ENCODE measurements around the gene NUAK1.

NUAK1 gene

GRCh38 chr12:106037524-106038298 lies 101.0 kb downstream of the NUAK1 start:
- no peak for DNase-seq (ENCODE audit: low read depth)
- Histone ChIP-seq H3K4me1 (ENCODE audit: control insufficient read depth, insufficient read depth, low read length) (no peaks in the 10 kb centered on the region), H3K4me3 (ENCODE audit: low read length) (no peak overlapping the region), H3K27me3 (replicated peaks; ENCODE audit: control insufficient read depth, insufficient read depth, low read length) (peaks cover 5% of the 10 kb centered on the region), H3K36me3 (ENCODE audit: control insufficient read depth, insufficient read depth, low read length, severe bottlenecking) (no peaks in the 10 kb centered on the region), H3K9ac (ENCODE audit: low read length) (no peak overlapping the region), H3K9me3 (ENCODE audit: control insufficient read depth, low read length) (no peaks in the 10 kb centered on the region)

GRCh38 chr12:106035421-106035820 lies 103.3 kb downstream of the NUAK1 start:
- no peaks in the 10 kb centered on the region for H3K36me3 ChIP-seq (ENCODE audit: control insufficient read depth, insufficient read depth, low read length, severe bottlenecking)
- no peak overlapping the region for H3K4me3 ChIP-seq (ENCODE audit: low read length)
- H3K9me3 ChIP-seq (ENCODE audit: control insufficient read depth, low read length) = no peaks in the 10 kb centered on the region
- no peak for DNase-seq (ENCODE audit: low read depth)
- H3K4me1 ChIP-seq (ENCODE audit: control insufficient read depth, insufficient read depth, low read length) = peaks cover 2% of the 10 kb centered on the region
- no peak overlapping the region for H3K9ac ChIP-seq (ENCODE audit: low read length)
- peaks cover 5% of the 10 kb centered on the region for H3K27me3 ChIP-seq (replicated peaks; ENCODE audit: control insufficient read depth, insufficient read depth, low read length)

DNA sequence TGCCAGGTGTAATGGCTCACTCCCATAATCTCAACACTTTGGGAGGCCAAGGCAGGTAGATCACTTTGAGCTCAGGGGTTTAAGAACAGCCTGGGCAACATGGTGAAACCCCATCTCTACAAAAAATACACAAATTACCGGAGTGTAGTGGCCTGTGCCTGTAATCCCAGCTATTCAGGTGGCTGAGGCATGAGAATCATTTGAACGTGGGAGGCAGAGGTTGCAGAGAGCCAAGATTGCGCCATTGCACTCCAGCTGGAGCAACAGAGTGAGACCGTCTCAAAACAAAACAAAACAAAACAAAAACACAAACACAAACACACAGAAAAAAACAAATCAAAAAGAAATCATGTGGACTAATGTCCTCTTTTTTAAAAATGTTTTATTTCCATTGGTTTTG lies 104.4 kb downstream of the NUAK1 start:
- H3K4me1 ChIP-seq (ENCODE audit: control insufficient read depth, insufficient read depth, low read length) = peaks cover 4% of the 10 kb centered on the region
- no peak overlapping the region for H3K9ac ChIP-seq (ENCODE audit: low read length)
- DNase-seq (ENCODE audit: low read depth) = no peak
- H3K9me3 ChIP-seq (ENCODE audit: control insufficient read depth, low read length) = no peaks in the 10 kb centered on the region
- H3K27me3 ChIP-seq (replicated peaks; ENCODE audit: control insufficient read depth, insufficient read depth, low read length) = peaks cover 3% of the 10 kb centered on the region
- no peak overlapping the region for H3K4me3 ChIP-seq (ENCODE audit: low read length)
- no peaks in the 10 kb centered on the region for H3K36me3 ChIP-seq (ENCODE audit: control insufficient read depth, insufficient read depth, low read length, severe bottlenecking)

DNA sequence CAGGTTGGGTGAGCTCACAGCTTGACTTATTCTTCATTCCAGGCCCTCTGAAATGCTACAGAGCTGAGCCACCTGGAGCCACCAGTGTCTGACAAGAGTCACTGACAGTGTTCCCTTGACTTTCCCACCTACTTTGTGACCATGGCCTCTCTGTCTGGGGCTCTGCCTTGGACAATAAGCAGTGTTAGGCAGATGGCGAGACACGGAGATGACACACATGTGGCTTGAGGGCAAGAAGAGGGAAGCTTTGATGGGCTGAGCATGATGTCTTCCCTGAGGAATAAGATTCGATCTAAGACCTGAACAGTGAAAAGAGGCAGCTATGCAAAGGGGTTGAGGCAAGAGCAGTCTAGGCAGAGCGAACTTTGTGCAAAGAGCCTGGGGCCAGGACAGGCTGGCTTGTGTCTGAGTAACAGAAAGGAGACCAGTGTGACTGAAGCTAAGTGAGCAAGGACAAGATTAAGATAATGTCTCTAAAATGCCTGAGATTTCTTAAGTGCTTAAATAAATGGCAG lies 105.5 kb downstream of the NUAK1 start:
- H3K36me3 ChIP-seq (ENCODE audit: control insufficient read depth, insufficient read depth, low read length, severe bottlenecking) = no peaks in the 10 kb centered on the region
- H3K9me3 ChIP-seq (ENCODE audit: control insufficient read depth, low read length) = no peaks in the 10 kb centered on the region
- no peak overlapping the region for H3K4me3 ChIP-seq (ENCODE audit: low read length)
- peaks cover 2% of the 10 kb centered on the region for H3K27me3 ChIP-seq (replicated peaks; ENCODE audit: control insufficient read depth, insufficient read depth, low read length)
- no peak for DNase-seq (ENCODE audit: low read depth)
- H3K4me1 ChIP-seq (ENCODE audit: control insufficient read depth, insufficient read depth, low read length) = peaks cover 4% of the 10 kb centered on the region
- no peak overlapping the region for H3K9ac ChIP-seq (ENCODE audit: low read length)

DNA sequence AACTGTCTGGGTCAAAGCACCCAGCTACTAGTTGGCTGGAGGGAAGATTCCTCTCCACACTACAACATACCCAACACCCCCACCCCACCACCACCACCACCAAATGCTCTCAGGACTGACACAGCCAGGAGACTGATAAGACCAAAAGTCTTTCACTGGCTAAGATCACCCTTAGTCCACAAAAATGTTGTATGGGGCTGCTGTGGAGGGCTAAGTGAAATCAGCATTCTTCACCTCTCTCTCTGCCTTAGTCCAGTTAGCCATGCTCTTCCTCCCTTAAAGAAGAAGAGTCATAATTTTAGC lies 106.2 kb downstream of the NUAK1 start:
- no peak for DNase-seq (ENCODE audit: low read depth)
- H3K36me3 ChIP-seq (ENCODE audit: control insufficient read depth, insufficient read depth, low read length, severe bottlenecking) = no peaks in the 10 kb centered on the region
- no peak overlapping the region for H3K9ac ChIP-seq (ENCODE audit: low read length)
- no peak overlapping the region for H3K4me3 ChIP-seq (ENCODE audit: low read length)
- peaks cover 4% of the 10 kb centered on the region for H3K4me1 ChIP-seq (ENCODE audit: control insufficient read depth, insufficient read depth, low read length)
- H3K27me3 ChIP-seq (replicated peaks; ENCODE audit: control insufficient read depth, insufficient read depth, low read length) = no peaks in the 10 kb centered on the region
- no peaks in the 10 kb centered on the region for H3K9me3 ChIP-seq (ENCODE audit: control insufficient read depth, low read length)

DNA sequence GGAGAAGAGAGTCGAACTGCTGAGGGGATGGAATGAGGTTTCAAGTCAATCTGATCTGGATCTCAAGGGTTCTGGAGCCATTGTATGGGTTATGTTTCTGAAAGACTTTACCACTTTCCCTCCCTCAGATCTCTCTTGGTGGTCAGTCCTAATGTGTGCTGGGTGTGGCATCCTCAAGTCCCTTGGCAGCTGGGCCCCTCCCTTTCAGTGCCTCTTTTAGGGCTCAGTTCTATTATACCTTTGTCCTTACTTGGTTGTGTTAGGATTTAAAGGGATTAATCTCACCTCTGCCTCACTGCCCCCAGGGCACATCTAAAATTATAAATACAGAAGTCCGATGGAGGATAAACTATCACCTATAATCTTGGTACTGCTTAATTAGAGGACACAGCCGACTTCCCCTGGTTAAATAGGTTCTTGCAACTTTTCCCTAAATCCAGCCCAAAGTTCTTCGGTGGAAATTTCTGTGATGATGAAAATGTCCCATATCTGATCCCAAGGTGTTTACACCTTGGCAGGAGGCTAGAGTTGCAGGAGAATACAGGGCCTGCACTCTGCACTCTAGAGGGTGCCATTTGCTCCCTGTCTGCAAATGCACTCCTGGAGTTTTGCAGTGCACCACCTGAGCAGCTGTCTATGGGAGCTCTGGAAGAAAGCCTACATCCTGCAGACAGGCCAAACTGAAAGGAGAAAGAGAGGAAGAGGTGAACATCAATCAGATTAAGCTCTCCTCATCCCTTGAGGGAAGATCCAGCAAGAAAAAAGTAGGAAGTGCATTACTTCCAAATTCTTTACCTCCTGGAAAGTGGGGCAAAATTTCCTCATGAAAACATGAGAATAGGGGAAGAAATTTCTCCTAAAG lies 106.8 kb downstream of the NUAK1 start:
- H3K9ac ChIP-seq (ENCODE audit: low read length) = no peak overlapping the region
- peaks cover 4% of the 10 kb centered on the region for H3K4me1 ChIP-seq (ENCODE audit: control insufficient read depth, insufficient read depth, low read length)
- DNase-seq (ENCODE audit: low read depth) = no peak
- no peak overlapping the region for H3K4me3 ChIP-seq (ENCODE audit: low read length)
- H3K27me3 ChIP-seq (replicated peaks; ENCODE audit: control insufficient read depth, insufficient read depth, low read length) = no peaks in the 10 kb centered on the region
- no peaks in the 10 kb centered on the region for H3K36me3 ChIP-seq (ENCODE audit: control insufficient read depth, insufficient read depth, low read length, severe bottlenecking)
- no peaks in the 10 kb centered on the region for H3K9me3 ChIP-seq (ENCODE audit: control insufficient read depth, low read length)

- Histone ChIP-seq H3K36me3 (ENCODE audit: control insufficient read depth, insufficient read depth, low read length, severe bottlenecking) (no peaks in the 10 kb centered on the region), H3K4me1 (ENCODE audit: control insufficient read depth, insufficient read depth, low read length) (peaks cover 4% of the 10 kb centered on the region), H3K9ac (ENCODE audit: low read length) (peak overlapping the region; percentile 51), H3K9me3 (ENCODE audit: control insufficient read depth, low read length) (no peaks in the 10 kb centered on the region), H3K27me3 (replicated peaks; ENCODE audit: control insufficient read depth, insufficient read depth, low read length) (no peaks in the 10 kb centered on the region), H3K4me3 (ENCODE audit: low read length) (peak overlapping the region; percentile 24)
- DNase-seq (ENCODE audit: low read depth) = peak; percentile 77
These were observed 108.3 kb downstream of the NUAK1 start for GRCh38 chr12:106030210-106031071.

GRCh38 chr12:106029532-106029931 lies 109.2 kb downstream of the NUAK1 start:
- Histone ChIP-seq H3K4me3 (ENCODE audit: low read length) (no peak overlapping the region), H3K9me3 (ENCODE audit: control insufficient read depth, low read length) (no peaks in the 10 kb centered on the region), H3K27me3 (replicated peaks; ENCODE audit: control insufficient read depth, insufficient read depth, low read length) (no peaks in the 10 kb centered on the region), H3K36me3 (ENCODE audit: control insufficient read depth, insufficient read depth, low read length, severe bottlenecking) (no peaks in the 10 kb centered on the region), H3K4me1 (ENCODE audit: control insufficient read depth, insufficient read depth, low read length) (peaks cover 4% of the 10 kb centered on the region), H3K9ac (ENCODE audit: low read length) (no peak overlapping the region)
- DNase-seq (ENCODE audit: low read depth) = no peak

DNA sequence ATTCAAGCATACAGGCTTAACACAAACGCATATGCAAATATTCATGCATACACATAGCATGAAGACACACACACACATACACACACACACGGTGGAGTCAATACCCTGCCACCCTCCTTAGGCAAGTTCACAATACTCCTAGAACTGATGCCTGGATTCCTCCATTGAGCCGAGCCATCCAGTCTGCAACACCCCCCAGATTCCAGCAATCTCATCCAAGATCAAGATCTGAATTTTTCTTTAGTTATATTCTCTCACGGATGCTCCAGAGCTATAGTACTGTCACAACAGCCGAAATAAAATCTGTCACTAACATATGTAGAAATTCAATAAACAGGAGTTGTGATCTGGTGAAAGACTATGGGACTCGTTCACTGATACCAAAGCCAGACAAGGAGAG lies 110.8 kb downstream of the NUAK1 start:
- Histone ChIP-seq H3K9ac (ENCODE audit: low read length) (no peak overlapping the region), H3K4me3 (ENCODE audit: low read length) (no peak overlapping the region), H3K27me3 (replicated peaks; ENCODE audit: control insufficient read depth, insufficient read depth, low read length) (no peaks in the 10 kb centered on the region), H3K9me3 (ENCODE audit: control insufficient read depth, low read length) (no peaks in the 10 kb centered on the region), H3K36me3 (ENCODE audit: control insufficient read depth, insufficient read depth, low read length, severe bottlenecking) (no peaks in the 10 kb centered on the region), H3K4me1 (ENCODE audit: control insufficient read depth, insufficient read depth, low read length) (peaks cover 4% of the 10 kb centered on the region)
- DNase-seq (ENCODE audit: low read depth) = no peak

DNA sequence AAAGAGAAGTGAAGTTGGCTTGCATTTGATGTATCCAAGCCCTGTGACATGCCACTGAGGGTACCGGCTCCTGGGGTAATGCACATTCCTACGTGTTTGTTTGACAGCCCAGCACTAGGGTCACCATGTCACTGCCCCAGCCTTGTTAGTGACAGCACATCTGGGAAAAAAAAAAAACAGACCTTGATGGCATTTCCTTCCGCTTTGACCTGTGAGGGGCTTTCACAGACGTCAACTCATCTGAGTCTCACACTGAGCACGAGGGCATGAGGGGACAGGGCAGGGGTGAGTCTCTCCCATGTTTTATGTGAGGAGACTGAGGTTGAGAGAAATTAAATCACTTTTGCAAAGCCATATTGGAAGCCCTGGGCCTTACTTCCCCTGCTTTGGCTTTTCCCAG lies 111.5 kb downstream of the NUAK1 start:
- peaks cover 4% of the 10 kb centered on the region for H3K4me1 ChIP-seq (ENCODE audit: control insufficient read depth, insufficient read depth, low read length)
- no peak overlapping the region for H3K9ac ChIP-seq (ENCODE audit: low read length)
- no peaks in the 10 kb centered on the region for H3K9me3 ChIP-seq (ENCODE audit: control insufficient read depth, low read length)
- no peak for DNase-seq (ENCODE audit: low read depth)
- no peak overlapping the region for H3K4me3 ChIP-seq (ENCODE audit: low read length)
- H3K27me3 ChIP-seq (replicated peaks; ENCODE audit: control insufficient read depth, insufficient read depth, low read length) = no peaks in the 10 kb centered on the region
- no peaks in the 10 kb centered on the region for H3K36me3 ChIP-seq (ENCODE audit: control insufficient read depth, insufficient read depth, low read length, severe bottlenecking)

- Histone ChIP-seq H3K36me3 (ENCODE audit: control insufficient read depth, insufficient read depth, low read length, severe bottlenecking) (no peaks in the 10 kb centered on the region), H3K4me1 (ENCODE audit: control insufficient read depth, insufficient read depth, low read length) (no peaks in the 10 kb centered on the region), H3K4me3 (ENCODE audit: low read length) (no peak overlapping the region), H3K27me3 (replicated peaks; ENCODE audit: control insufficient read depth, insufficient read depth, low read length) (no peaks in the 10 kb centered on the region), H3K9ac (ENCODE audit: low read length) (no peak overlapping the region), H3K9me3 (ENCODE audit: control insufficient read depth, low read length) (no peaks in the 10 kb centered on the region)
- no peak for DNase-seq (ENCODE audit: low read depth)
These were observed 113.6 kb downstream of the NUAK1 start for GRCh38 chr12:106025129-106025528.

Measured in adipocyte (in vitro differentiated cells).